Stromal cell of bone marrow (primary cell): ENCODE measurements around the gene IFT25.
"Not testable (repeated sequence)": the region's sequence is repeated elsewhere in the genome, so short reads cannot be mapped to it uniquely, and the experiment has no call there.

Source experiments
- DNase-seq: peaks from one replicate; pipeline ENCODE4 v3.0.0-alpha.2; 2012; ENCODE audit warnings: low read depth

The IFT25 gene

DNA sequence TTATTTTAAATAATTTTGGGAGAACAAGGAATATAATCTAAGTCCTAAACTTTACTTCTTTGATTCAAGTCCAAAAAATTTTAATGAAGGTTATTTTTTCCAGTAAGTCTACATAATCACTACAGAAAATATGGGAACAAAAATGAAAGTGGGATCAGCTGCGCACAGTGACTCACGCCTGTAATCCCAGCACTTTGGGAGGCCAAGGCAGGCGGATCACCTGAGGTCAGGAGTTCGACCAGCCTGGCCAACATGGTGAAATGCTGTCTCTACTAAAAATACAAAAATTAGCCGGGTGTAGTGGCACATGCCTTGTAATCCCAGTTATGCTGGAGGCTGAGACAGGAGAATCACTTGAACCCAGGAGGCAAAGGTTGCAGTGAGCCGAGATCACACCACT, 61.9 kb downstream of the IFT25 start:
- not testable (repeated sequence) for DNase-seq

DNA sequence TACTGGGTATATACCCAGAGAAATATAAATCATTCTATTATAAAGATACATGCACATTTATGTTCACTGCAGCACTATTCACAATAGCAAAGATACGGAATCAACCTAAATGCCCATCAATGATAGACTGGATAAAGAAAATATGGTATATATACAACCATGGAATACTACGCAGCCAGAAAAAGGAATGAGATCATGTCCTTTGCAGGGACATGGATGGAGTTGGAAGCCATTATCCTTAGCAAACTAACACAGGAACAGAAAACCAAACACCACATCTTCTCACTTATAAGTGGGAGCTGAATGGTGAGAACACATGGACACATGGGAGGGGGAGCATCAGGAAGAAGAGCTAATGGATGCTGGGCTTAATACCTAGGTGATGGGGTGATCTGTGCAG, 63.6 kb downstream of the IFT25 start:
- not testable (repeated sequence) for DNase-seq

DNA sequence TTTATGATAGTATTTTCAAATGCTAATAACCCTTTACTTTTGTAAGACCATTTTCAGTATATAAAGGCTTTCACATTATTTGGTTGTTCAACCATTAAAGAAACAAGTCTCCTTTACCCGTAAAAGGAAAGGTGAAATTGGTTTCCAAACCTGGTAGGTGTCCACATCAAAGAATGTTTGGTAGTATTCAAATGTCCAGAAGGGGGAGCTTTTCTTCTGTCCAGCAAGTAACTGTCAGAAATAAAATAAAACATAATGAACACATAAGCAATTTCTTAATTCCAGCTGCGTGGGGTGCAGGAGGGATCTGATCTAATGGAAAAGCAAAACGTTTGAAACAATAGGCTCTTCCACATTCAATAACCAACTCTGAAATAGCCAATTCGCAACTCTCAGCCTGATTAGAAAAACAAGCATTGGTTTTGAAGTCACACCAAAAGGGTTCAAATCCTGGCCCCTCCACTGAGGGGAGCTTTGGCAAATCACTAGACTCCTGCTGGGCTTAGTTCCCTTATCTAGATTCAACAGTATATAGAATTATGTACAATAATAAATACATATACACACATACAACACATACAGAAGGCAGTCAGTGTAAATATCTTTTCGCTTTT, 66.9 kb downstream of the IFT25 start:
- DNase-seq = peak; percentile 29

DNA sequence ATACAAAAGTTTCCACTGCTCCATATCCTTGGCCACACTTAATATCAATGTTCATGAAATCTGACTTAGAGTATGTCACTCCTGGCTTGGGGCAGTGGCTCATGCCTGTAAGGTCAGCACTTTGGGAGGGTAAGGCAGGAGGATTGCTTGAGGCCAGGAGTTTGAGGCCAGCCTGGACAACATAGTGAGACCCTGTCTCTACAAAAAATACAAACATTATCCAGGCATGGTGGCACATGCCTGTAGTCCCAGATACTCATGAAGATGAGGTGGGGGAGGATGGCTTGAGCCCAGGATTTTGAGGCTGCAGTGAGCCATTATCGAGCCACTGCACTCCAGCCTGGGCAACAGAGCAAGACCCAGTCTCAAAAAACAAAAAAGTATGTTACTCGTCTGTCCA, 70.3 kb downstream of the IFT25 start:
- not testable (repeated sequence) for DNase-seq

DNA sequence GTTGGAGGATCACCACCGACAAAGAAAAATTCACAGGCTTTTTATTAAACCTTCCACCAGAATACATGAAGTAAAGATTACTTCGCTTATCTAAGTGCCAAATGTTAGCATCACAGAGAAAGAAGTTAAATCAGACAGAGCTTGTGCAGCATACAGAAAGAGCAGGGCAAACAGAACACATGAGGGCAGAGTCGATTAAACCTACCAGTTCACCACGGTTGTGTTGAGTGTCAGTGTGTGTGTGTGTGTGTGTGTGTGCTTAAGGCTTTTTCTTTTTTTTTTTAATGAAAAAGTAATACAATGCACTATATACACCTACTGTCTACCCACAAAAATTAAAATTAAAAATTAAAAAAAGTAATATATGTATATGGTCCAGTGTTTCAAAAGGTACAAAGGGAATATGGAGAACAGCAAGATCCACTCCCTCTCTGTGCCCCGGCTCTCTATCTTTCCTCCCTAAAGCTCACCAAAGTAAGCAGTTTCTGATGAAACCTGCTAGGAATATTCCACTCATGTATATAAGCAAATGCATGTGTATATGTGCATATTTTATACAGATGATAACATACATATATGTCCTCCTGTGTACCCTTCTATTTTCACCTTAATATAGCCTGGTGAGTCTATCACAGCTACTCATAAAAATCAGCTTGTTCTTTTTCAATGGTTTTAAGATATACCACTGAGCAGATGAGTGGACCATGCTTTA, 73.6 kb downstream of the IFT25 start:
- no peak for DNase-seq
